Measurements from ENCODE around the gene LCOR. TPM values are rescaled to one million over a fixed set of nuclear protein-coding genes. Genes with fewer than 3 reads are reported as not detected.

The LCOR gene
- total and polyA plus RNA-seq, 9 of the 15 experiments (the other 6 are each of a cell fraction or from before 2014, with no cell fraction given), result 3.6 to 25.2 (median 14.4) TPM

DNA sequence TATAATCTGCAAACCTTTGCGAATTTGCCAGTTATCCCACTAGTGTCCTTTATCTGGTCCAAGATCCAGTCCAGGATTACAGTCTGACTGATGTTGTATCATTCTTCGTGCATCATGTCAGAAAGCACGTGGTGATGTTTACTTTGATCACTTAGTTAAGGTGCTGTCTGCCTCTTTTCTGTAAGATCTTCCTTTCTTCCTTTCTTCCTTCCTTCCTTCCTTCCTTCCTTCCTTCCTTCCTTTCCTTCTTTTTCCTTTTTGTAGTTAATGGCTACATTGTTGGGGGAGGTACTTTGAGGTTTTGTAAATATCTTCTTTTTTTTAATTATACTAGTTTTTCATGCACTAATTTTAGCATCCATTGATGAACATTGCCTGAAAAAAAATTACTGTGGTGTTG, 80.3 kb downstream of the LCOR start:
- no TSS peak for BruUV-seq (replicated peaks)
- Histone ChIP-seq H3K79me2 (ENCODE audit: control insufficient read depth, insufficient read depth, low read length) (peaks cover 25% of the 10 kb centered on the region), H3K27ac (ENCODE audit: extremely low read depth, low read depth, low read length) (no peak overlapping the region), H3K9me1 (ENCODE audit: control insufficient read depth, insufficient read depth, low read length) (no peaks in the 10 kb centered on the region), H3K9me3 (replicated peaks; ENCODE audit: control insufficient read depth, insufficient read depth, low read depth, low read length) (no peaks in the 10 kb centered on the region), H4K20me1 (replicated peaks; ENCODE audit: control insufficient read depth, insufficient read depth, low read length) (no peaks in the 10 kb centered on the region), H3K27me3 (ENCODE audit: control insufficient read depth in 2 of 2, insufficient read depth in 2 of 2, low read length in 2 of 2) (no peaks in the 10 kb centered on the region), H2AFZ (ENCODE audit: low read depth, low read length) (no peak overlapping the region), H3K36me3 (ENCODE audit: control insufficient read depth, insufficient read depth, low read length) (peaks cover 5% of the 10 kb centered on the region; the same call in 2 of the 3 replicates), H3K4me3 (no peak overlapping the region), H3K4me1 (replicated peaks in 1 of 2; ENCODE audit: control insufficient read depth in 2 of 2, insufficient read depth in 2 of 2, low read length in 2 of 2) (no peaks in the 10 kb centered on the region), H3K4me2 (ENCODE audit: insufficient read depth, low read length) (no peak overlapping the region), H3K9ac (ENCODE audit: insufficient read depth in 1 of 2, low read depth in 2 of 2, low read length in 2 of 2) (no peak overlapping the region)
- FAIRE-seq (no peak), DNase-seq (ENCODE audit: extremely low read depth in 1 of 4, low spot score in 3 of 4) (no peak), ATAC-seq (no peak)
- TF ChIP-seq HEY1 (CRISPR knock-in tag; IDR thresholded peaks at IDR 0.05; ENCODE audit: borderline replicate concordance), result no peak
- TF ChIP-seq, protein P1, sequence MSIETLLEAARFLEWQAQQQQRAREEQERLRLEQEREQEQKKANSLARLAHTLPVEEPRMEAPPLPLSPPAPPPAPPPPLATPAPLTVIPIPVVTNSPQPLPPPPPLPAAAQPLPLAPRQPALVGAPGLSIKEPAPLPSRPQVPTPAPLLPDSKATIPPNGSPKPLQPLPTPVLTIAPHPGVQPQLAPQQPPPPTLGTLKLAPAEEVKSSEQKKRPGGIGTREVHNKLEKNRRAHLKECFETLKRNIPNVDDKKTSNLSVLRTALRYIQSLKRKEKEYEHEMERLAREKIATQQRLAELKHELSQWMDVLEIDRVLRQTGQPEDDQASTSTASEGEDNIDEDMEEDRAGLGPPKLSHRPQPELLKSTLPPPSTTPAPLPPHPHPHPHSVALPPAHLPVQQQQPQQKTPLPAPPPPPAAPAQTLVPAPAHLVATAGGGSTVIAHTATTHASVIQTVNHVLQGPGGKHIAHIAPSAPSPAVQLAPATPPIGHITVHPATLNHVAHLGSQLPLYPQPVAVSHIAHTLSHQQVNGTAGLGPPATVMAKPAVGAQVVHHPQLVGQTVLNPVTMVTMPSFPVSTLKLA (conservative IDR thresholded peaks at IDR 0.05), result 0 out of 4 replicates have a peak, but pooled peaks of 1 of the 2 experiments have one; percentile 29
- intact Hi-C loops (cut with micrococcal nuclease), result loop anchor here (10.0 kb wide), 1 partner anchor 112 kb away; no protein-coding TSS in a partner anchor
- POLR2A ChIA-PET, result no interaction called here
- in situ Hi-C loops (cut with MboI), result no loop called here
- CTCF ChIA-PET (ENCODE audit: low intra/inter-chr PET ratio), result no interaction called here
- WGBS (ENCODE audit: insufficient coverage, low coverage, missing lambda C conversion rate), result 51% methylated on average over 3 of the region's 3 CpGs

DNA sequence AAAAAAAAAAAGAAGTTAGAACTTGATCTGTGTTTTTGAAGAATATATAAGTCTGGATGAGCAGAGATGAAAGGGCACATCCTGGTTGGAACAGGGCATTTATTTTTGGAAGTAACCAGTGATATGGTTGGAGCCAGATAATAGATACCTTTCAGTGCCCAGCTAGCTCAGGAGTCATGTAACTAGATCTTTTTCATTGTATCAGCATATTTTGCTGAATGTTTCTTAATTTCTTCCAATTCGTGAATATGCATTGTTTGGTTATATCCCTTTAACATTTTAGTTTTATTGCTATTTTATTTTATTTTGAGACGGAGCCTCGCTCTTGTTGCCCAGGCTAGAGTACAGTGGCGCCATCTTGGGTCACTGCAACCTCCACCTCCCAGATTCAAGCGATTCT, 81.8 kb downstream of the LCOR start:
- ATAC-seq (no peak), FAIRE-seq (no peak), DNase-seq (ENCODE audit: extremely low read depth in 1 of 4, low spot score in 3 of 4) (no peak)
- H3K27me3 ChIP-seq (ENCODE audit: control insufficient read depth in 2 of 2, insufficient read depth in 2 of 2, low read length in 2 of 2), result no peaks in the 10 kb centered on the region
- CTCF ChIA-PET (ENCODE audit: low intra/inter-chr PET ratio), result no interaction called here
- H2AFZ ChIP-seq (ENCODE audit: low read depth, low read length), result no peak overlapping the region
- no peaks in the 10 kb centered on the region for H4K20me1 ChIP-seq (replicated peaks; ENCODE audit: control insufficient read depth, insufficient read depth, low read length)
- in situ Hi-C loops (cut with MboI) (no loop called here), intact Hi-C loops (cut with micrococcal nuclease) (loop anchor here (10.0 kb wide), 1 partner anchor 111 kb away; no protein-coding TSS in a partner anchor)
- no peaks in the 10 kb centered on the region for H3K9me3 ChIP-seq (replicated peaks; ENCODE audit: control insufficient read depth, insufficient read depth, low read depth, low read length)
- no peaks in the 10 kb centered on the region for H3K9me1 ChIP-seq (ENCODE audit: control insufficient read depth, insufficient read depth, low read length)
- no peaks in the 10 kb centered on the region for H3K4me1 ChIP-seq (replicated peaks in 1 of 2; ENCODE audit: control insufficient read depth in 2 of 2, insufficient read depth in 2 of 2, low read length in 2 of 2)
- H3K4me2 ChIP-seq (ENCODE audit: insufficient read depth, low read length), result no peak overlapping the region
- H3K27ac ChIP-seq (ENCODE audit: extremely low read depth, low read depth, low read length), result no peak overlapping the region
- no peak overlapping the region for H3K4me3 ChIP-seq
- TF ChIP-seq C11orf30 (IDR thresholded peaks at IDR 0.05; ENCODE audit: low read depth) (peak; percentile 54; the same call in 1 of the 2 replicates), ZNF316 (IDR thresholded peaks at IDR 0.05) (peak; percentile 74), ZBTB1 (CRISPR knock-in tag; IDR thresholded peaks at IDR 0.05; ENCODE audit: borderline replicate concordance, low read depth) (no peak), MTF1 (CRISPR knock-in tag; IDR thresholded peaks at IDR 0.05; ENCODE audit: borderline replicate concordance) (no peak), YBX1 (IDR thresholded peaks at IDR 0.05) (no peak)
- TF ChIP-seq, protein P2, sequence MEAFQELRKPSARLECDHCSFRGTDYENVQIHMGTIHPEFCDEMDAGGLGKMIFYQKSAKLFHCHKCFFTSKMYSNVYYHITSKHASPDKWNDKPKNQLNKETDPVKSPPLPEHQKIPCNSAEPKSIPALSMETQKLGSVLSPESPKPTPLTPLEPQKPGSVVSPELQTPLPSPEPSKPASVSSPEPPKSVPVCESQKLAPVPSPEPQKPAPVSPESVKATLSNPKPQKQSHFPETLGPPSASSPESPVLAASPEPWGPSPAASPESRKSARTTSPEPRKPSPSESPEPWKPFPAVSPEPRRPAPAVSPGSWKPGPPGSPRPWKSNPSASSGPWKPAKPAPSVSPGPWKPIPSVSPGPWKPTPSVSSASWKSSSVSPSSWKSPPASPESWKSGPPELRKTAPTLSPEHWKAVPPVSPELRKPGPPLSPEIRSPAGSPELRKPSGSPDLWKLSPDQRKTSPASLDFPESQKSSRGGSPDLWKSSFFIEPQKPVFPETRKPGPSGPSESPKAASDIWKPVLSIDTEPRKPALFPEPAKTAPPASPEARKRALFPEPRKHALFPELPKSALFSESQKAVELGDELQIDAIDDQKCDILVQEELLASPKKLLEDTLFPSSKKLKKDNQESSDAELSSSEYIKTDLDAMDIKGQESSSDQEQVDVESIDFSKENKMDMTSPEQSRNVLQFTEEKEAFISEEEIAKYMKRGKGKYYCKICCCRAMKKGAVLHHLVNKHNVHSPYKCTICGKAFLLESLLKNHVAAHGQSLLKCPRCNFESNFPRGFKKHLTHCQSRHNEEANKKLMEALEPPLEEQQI (IDR thresholded peaks at IDR 0.05), result no peak
- TF ChIP-seq, protein P3, sequence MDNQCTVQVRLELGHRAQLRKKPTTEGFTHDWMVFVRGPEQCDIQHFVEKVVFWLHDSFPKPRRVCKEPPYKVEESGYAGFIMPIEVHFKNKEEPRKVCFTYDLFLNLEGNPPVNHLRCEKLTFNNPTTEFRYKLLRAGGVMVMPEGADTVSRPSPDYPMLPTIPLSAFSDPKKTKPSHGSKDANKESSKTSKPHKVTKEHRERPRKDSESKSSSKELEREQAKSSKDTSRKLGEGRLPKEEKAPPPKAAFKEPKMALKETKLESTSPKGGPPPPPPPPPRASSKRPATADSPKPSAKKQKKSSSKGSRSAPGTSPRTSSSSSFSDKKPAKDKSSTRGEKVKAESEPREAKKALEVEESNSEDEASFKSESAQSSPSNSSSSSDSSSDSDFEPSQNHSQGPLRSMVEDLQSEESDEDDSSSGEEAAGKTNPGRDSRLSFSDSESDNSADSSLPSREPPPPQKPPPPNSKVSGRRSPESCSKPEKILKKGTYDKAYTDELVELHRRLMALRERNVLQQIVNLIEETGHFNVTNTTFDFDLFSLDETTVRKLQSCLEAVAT (IDR thresholded peaks at IDR 0.05), result no peak
- POLR2A ChIA-PET, result no interaction called here
- BruUV-seq (replicated peaks), result no TSS peak
- peaks cover 29% of the 10 kb centered on the region for H3K79me2 ChIP-seq (ENCODE audit: control insufficient read depth, insufficient read depth, low read length)
- H3K9ac ChIP-seq (ENCODE audit: insufficient read depth in 1 of 2, low read depth in 2 of 2, low read length in 2 of 2), result no peak overlapping the region
- 92% methylated on average over 1 of the region's 5 CpGs for WGBS (ENCODE audit: insufficient coverage, low coverage, missing lambda C conversion rate)
- H3K36me3 ChIP-seq (ENCODE audit: control insufficient read depth, insufficient read depth, low read length), result peaks cover 5% of the 10 kb centered on the region; the same call in 2 of the 3 replicates
